Measurements from ENCODE around the gene SLC30A1.
"Not testable (repeated sequence)": the region's sequence is repeated elsewhere in the genome, so short reads cannot be mapped to it uniquely, and the experiment has no call there.

SLC30A1 gene, protein sequence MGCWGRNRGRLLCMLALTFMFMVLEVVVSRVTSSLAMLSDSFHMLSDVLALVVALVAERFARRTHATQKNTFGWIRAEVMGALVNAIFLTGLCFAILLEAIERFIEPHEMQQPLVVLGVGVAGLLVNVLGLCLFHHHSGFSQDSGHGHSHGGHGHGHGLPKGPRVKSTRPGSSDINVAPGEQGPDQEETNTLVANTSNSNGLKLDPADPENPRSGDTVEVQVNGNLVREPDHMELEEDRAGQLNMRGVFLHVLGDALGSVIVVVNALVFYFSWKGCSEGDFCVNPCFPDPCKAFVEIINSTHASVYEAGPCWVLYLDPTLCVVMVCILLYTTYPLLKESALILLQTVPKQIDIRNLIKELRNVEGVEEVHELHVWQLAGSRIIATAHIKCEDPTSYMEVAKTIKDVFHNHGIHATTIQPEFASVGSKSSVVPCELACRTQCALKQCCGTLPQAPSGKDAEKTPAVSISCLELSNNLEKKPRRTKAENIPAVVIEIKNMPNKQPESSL

DNA sequence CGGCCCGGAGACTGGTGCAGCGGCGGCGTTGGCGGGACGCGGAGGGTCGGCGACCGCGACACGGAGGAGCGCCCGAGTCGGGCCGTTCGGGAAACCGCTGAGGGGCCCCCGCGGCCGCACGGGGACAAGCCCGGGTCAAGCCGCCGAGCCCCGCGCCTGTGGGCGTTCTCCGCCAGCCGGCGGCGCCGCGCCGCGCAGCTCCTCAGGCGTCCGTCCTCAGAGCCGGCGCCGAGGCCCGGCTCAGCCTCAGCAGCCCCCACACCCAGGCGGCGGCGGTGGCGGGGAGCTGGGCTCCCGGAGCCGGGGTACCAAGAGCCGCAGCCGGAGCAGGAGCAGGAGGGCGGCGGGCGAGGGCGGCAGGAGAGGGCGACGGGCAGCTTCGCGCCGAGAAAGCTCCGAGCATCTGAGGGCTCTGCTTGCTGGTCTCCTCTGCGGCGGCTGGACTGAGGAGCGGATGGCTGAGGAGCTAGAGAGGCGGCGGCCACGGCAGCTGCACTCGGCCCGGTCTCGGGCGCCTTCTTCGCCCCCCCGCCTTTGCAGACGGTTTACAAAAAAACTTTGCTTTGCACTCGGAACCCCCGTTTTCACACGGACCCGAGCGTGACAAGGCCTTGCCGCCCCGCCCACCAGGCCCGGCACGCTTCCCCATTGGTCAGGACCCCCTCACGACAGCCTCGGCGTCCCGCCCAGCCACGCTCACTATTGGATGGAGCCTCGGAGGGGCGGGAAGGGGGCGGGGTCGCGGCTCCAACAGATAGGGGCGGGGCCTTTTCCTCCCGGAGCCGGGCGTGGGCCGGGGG lies at the start of gene SLC30A1:
SLC30A1 (minus strand) TSS at position 522 of the 800 bp plus-strand sequence. CDS start 549 bp downstream, outside the sequence.
- DNase-seq: peak; percentile 93

DNA sequence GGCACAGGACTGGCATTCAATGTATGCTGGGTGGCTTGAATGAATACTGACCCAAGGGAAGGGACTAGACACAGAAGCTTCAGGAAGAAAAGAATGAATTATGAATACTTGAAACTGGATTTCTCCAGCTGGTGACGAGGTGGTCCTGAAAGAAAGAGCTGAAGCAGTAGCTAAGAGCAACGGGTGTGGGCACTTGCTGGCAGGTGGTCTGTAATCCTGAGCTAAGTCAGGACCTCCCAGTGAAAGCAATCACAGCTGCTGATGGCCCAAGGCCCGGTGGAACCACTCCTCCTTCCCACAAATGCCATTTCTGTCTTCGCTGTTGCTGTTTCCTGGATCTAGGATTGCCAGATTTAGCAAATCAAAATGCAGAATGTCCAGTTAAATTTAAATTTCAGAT lies 49.5 kb upstream of the SLC30A1 start:
- no peak for DNase-seq

DNA sequence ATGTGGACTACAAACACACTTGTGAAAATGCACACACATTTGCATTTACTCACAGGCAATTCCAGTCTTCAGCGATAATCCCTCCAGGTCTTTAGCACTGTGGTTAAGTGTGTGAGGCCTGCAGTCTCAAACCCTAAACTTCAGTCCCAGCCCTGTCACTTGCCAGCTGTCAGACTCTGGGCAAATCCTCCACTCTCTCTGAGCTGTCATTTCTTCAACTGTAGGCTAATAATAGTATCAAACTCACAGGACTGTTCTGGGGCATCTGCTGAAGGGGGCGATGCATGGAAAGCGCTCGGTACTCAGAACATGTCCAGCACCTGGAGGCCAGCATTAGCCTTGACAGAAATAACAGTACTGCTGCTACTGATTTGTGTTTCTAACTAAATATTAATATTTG lies 48.3 kb upstream of the SLC30A1 start:
- DNase-seq: no peak

DNA sequence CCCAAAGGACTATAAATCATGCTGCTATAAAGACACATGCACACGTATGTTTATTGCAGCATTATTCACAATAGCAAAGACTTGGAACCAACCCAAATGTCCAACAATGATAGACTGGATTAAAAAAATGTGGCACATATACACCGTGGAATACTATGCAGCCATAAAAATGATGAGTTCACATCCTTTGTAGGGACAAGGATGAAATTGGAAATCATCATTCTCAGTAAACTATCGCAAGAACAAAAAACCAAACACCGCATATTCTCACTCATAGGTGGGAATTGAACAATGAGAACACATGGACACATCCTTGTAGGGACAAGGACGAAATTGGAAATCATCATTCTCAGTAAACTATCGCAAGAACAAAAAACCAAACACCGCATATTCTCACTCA lies 46.9 kb upstream of the SLC30A1 start:
- not testable (repeated sequence) for DNase-seq

DNA sequence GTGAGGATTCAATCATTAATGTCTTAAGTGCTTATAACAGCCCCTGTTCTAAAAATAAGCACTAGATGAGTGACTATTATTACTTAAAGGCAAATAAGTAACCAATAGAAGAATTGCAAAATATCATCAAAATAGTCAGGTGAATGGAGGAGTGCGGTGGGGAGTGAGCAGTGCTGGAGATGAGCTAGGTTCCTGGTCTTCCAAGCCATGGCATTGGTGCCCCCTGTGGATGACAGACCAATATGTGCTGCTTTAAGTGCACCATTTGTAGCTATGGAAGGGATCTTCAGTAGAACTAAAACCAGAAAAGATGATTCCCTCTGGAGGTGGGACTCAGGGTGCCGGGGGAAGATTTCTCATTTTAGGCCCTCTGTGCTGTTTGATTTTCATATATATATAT lies 46.1 kb upstream of the SLC30A1 start:
- peak; percentile 10 for DNase-seq

DNA sequence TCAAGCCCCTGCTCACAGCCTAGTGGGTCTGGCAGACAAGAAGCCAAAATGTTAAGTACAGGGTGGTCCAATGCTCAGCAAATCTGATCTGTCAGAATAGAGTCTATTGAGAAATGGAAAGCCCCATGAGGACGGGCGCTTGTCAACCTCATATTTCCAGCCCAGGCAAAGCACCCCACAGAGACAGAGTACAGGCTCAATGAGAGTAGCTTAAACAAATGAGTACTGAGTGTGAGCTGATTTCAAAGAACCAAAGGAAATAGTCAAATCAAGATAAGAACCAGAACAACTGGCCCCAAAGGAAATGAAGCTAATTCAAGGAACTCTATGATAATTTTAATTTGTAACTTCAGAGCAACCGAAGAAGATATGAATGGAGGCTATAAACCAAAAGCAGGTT lies 44.6 kb upstream of the SLC30A1 start:
- no peak for DNase-seq

DNA sequence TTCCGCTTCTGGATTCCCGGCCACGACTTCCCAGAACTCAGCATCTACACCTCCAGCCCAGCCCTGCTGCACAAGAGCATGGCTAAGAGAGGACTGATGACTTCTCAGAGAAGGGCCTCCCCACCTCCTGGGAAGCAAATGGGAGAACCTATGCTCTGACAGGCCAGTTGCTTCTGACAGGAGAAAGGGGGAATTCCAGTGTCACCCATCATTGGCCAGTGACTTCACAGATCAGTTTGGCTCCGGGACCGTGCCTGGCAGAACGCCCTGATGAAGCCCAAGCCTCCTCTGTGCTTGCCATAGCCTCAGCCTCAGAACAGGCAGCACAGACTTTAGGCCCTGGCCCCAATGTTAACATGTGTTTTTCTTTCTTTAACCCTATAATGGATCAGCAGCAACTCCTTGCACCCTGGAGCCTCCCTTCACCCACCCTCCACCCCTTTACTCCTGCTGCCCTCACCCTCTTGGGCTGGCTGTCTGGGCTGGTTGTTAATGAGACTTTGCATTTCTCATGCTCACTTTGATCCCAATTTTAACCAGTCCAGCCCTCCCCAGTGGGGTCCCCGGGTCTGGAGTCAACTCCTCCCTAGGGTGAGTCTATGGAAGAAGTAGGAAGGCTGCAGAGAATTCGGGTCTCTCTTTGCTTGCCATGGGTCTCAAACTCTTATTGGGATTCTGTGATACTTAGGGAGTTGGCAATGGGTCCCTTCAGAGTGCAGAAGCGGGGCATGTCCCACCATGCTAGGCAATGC lies 42.7 kb upstream of the SLC30A1 start:
- DNase-seq: no peak

DNA sequence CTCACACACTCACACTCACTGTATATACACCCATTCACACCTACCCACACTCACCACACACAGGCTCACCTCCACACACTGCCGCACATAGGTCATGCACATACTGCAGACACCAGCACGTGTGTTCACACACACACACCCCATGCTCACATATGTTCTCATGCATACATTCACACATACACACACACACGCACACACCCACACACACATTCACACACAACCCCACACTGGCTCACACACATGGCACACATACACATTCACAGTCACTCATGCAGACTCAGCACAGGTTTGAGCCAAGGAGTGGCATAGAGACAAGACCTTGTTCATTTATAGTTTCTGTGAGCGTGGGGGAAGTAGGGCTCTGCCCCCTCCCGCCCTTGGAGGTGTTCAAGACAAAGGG lies 41.1 kb upstream of the SLC30A1 start:
- no peak for DNase-seq

DNA sequence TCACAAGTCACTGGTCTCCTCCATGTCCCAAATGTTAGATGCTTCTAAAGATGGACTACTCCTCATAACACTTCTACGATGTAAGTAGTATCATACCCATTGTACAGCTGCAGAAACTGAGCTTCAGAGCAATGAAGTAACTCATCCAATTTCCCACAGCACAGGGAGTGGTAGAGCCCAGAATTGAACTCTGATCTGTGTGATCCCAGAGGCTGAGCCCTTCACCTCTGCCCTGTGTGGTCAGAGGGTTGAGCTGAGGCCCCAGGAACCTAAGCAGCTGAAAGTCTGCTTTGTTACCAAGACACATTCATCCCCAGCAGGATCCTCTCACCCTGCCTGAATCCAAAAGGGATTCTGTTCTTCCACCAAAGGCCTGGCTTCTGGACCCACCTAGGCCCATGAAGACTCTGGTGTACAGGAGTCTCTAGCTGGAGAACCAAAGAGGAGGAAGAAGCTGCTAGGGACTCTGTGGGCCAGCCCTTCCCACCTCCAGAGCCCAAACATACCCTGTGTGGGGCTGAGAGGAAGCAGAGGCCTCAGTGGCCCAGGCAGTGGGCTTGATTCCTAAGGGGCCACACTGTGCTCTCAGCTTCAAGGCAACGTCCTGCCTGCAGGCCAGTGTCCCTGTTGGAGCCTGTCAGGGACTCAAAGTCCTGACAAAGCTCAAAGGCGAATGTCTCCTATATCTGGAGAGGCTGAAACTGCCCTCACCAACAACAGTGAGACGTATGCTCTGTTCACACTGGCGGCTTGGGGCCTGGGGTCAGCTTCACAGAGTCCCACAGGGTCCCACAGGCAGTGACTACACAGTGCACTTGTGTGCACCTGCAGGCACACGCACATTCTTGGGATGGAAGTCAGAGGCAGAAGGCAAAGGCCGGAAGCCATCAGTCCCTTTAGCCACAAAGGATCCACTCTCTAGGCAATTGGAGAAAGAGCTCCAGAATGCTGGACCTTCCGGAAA lies 40.4 kb upstream of the SLC30A1 start:
- no peak for DNase-seq

DNA sequence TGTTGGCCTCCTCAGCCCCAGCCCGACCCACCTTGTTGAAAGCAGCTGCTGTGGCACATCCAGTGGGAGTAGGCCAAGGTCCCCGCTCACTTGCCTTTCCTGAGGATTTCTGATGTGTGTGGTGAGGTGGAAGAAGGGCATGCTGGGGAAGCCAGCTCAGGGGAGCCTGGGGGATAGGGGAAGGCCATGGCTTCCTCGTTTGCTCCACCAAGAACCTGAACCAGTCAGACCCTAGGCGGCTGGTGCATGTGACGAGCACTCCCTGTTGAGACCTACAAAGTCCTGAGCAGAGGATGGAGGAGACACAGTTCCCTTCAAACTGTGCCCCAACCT lies 38.0 kb upstream of the SLC30A1 start:
- DNase-seq: no peak

DNA sequence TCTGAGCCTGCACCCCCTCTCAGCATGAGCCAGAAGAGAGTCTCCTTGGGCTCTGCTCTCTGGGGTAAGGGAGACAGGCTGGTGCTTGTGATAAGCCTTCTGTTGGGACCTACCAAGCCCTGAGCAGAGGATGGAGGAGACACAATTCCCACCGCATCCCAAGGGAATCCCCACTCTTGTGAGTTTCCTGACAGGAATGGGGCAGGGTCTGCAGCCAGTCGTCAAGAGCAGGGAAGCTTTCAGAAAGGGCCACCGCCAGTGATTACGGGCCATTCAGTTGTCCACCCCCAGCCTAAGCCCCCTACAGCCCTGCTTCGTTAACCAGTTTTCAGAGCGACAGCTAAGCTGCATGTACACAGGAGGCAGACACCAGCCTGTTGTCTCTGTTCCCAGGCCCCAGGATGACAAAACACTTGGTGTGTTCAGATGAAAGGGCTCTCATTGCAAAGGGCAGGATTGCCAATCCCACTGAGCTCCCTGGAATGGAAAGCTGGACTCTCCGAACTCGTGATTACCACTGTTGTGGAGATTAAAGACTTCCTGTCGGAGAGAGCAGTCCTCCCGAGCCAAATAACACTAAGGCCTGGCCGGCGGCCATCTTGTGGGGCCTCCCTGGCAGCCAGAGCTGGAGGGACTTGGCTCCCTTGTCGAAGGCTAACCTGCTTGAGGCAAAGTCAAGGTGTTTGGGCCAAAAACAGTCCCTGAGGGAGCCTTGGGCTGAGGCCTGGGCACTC lies 37.4 kb upstream of the SLC30A1 start:
- DNase-seq: no peak

DNA sequence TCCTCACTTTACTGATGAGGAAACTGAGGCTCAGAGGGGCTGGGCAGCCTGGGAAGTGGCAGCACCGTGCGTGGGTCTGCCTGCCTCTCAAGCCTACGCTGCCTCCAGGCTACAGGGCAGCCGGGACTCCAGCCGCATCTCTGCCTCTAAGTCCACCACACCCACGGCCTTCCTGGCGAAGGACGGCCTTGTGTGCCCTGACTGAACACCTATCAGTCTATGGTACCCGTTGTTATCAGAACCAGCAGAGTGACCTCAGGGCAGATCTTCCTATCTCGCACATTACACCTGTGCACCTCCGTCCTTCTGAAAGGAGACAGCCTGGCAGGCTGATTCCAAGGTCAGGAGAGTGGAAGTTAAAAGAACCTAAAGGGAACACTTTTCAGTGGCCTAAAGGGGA lies 35.7 kb upstream of the SLC30A1 start:
- DNase-seq: no peak

DNA sequence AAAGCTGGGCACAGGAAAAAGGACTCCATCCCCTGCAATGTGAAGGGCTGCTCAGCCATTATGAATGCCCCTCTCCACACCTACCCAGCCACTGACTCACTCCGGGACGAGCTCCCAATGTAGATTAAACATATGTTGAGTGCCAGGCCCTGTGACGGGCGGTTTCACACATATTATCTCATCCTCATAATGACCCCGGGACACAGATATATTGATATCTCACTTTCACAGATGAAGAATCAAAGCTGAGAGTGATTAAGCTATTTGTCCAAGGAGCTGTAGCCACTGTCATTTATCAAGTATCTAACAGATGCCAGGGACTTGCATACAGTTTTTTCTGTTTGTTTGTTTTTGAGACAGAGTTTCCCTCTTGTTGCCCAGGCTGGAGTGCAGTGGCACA lies 35.0 kb upstream of the SLC30A1 start:
- no peak for DNase-seq

DNA sequence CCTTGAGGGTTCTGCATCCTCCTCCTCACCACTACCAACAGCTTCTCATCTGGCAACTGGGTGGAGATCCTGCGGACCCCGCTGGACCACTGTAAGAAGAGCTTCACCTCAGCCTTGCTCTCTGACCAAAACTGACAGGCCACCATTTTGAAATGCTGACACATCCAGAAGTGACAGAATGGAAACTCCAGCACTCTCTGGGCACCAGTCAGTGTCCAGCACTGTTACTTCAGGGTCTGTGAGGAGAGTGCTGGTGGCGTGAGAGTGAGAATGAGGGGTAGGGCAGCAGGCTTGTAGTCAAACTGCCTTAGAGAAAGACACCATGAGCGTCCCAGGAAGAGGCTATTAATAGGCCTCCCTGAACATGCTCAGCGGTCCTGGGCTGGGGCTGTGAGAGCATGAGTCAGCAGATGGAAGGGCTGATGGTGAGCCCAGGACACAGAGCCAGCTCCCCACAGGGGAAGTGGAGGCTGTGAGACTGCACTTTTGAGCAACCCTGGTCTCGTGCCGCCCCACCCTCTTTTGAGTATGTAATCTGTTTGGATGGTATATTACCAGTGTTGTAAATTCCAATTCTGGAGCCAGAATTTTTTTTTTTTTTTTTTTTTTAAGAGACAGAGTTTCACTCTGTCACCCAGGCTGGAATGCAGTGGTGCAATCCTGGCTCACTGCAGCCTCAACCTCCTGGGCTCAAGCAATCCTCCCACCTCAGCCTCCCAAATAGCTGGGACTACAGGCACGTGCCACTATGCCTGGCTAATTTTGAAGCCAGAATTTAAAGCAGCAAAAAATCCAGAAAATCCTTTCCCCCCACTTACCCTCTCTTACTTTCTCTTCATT lies 34.4 kb upstream of the SLC30A1 start:
- no peak for DNase-seq

DNA sequence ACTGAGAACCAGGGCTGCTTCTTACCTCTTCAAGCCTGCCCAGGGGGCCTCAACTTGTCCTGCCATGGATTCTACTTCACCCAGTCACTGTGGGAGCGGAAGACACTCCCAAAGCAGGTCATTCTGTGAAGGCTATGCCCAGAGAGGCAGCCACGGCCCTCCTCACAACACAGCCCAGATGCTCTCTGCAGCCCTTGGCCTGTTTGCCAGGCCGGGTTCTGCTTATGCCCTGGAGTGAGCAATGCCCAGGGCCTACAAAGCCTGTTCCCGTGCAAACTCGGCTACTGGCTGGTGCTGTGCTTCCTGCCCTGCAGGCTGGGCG lies 33.8 kb upstream of the SLC30A1 start:
- no peak for DNase-seq

DNA sequence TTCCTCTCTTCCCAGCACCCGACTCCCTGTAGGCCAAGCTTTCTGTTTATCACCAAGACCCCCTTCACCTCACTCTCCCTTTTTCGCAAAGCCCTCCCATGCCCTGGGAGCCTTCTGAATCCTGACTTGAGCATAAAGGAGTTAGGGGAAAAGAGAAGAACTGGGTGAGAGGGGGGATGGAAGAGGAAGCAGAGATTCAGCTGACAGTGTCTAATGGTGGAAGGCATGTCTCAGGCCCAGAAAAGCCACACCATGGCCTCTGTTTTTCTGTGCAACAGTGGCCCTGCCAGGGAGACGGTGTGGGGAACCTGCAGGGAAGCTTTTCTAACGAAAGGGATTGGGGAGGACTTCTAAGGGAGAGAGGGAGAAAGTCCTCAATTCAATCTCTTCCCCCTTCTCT lies 32.9 kb upstream of the SLC30A1 start:
- no peak for DNase-seq

DNA sequence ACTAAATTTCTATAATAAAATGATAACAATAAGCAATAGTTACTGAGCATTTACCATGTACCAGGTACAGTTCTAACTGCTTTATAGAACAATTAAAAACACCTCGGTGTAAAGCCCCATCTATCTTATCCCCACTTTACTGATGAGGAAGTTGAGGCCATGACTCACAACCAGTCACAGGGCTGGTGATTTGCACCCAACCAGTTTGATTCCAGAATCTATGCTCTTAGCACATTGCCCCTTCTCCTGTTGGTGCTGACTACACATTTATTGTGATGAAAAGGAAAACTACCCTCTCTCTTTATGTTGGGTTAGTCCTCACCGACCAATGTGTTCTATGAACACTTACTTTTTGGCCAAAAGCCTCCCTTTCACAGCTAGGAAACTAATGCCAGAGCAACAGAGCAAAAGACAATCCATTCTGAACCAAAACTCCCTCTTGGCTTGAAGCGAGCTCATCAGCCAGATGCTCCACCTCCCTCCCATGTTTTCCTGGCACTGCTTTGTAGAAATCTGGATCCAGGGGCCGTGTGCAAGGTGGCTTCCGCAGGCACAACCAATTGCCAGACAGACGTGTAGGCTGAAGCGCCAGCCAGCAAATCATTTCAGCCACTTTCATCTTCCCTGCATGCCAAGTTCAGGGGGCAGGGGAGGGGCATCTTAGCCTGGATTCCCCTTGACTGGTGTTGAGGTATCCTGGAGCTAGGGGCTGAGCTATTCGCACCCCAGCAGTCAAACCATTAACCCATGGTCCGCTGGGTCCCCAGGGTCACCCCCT lies 32.0 kb upstream of the SLC30A1 start:
- DNase-seq: peak; percentile 96

DNA sequence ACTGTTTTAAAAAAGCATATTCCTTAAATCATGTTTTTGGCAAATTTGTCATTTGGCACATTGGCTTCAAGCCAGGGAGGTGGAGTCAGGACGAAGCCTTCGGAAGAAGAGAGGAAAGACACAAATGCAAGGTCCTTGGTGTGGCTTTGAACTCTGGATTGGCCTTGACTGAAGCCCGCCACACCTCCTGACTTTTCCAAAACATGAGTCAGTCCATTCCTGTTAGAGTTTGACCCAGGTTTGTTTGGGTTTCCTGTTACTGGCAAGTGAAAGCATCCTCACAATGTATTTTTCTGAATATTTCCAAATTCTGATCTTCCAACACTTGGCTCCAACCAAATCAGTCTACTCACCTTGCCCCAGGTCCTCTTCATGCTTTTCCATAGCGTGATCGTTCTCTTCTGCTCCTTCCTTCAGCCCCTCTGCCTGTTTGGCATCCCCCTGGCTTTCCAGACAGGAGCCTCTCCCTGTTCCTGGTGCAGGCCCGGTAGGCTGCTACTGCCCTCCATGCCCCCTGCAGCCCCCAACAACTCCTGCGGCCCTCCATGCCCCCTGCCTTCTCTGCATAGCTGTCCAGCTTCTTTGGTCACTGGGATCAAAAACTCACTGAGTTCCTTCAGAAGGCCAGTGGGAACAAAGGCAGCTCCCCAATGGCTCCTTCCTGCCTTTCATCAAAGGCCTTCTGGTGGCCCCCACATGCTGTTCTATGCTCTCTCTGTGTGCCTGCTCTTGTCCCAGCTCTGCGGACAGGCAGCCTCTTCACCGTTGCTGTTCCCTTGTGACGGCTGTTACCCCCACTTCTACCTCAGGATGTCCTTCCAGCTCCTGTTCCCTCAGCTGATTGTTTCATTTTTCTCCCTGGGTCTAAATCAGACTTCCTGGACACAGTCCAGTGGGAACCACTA lies 30.4 kb upstream of the SLC30A1 start:
- DNase-seq: no peak
